ENCODE data around the gene AP2B1.

DNA sequence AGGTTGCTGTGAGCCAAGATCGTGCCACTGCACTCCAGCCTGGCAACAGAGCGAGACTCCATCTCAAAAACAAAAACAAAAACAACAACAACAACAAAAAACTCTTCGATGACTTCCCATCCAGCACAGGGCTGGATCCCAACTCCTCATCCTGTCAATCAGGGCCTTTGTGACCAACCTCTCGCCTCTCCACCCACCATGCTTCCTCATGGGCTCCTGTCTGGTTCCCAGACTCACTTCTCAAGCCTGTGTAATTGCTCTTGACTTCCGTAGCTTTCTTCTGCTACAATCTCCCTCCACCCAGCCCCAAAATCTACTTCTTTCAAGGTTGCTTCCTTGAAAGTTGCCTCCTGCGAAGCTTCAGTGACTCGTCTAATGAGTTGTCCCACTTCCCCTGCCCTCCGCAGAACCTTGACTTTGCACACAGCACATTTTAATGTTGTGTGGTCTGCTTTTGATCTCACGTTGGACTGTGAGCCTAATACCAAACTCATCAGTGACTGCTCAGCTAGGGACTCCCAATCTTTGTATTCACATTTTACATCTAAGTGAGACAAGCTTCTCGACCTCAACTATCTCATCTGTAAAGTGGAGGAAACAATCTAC lies 143.4 kb downstream of the AP2B1 start:
- no peak for TF ChIP-seq CTCF (IDR thresholded peaks at IDR 0.05)
- TF ChIP-seq POLR2A (IDR thresholded peaks at IDR 0.05), result no peak
- TF ChIP-seq POLR2AphosphoS5 (IDR thresholded peaks at IDR 0.05), result no peak

Measured in sigmoid colon (tissue), 4 donors.